Stimulated activated CD8-positive, alpha-beta memory T cell treated with anti-CD3 and anti-CD28 coated beads, Interleukin-2, amount 100 ng/mL, for 1 hour (primary cell): Measurements from ENCODE around the gene MCRIP2.
A peak's percentile ranks its signal among the peaks of the same experiment; 100 is the strongest.
"Not testable (repeated sequence)": the region's sequence is repeated elsewhere in the genome, so short reads cannot be mapped to it uniquely, and the experiment has no call there.

Experiments
- DNase-seq, 2 donors: peaks; one replicate each; pipeline ENCODE4 v3.0.0-alpha.2; 2020; ENCODE audit warnings: low read depth in 2 of 2

Gene MCRIP2

GRCh38 chr16:680967-681745, 39.5 kb downstream of the MCRIP2 start:
- DNase-seq: no peak

- no peak for DNase-seq
These were observed 40.3 kb downstream of the MCRIP2 start for GRCh38 chr16:681746-682427.

DNA sequence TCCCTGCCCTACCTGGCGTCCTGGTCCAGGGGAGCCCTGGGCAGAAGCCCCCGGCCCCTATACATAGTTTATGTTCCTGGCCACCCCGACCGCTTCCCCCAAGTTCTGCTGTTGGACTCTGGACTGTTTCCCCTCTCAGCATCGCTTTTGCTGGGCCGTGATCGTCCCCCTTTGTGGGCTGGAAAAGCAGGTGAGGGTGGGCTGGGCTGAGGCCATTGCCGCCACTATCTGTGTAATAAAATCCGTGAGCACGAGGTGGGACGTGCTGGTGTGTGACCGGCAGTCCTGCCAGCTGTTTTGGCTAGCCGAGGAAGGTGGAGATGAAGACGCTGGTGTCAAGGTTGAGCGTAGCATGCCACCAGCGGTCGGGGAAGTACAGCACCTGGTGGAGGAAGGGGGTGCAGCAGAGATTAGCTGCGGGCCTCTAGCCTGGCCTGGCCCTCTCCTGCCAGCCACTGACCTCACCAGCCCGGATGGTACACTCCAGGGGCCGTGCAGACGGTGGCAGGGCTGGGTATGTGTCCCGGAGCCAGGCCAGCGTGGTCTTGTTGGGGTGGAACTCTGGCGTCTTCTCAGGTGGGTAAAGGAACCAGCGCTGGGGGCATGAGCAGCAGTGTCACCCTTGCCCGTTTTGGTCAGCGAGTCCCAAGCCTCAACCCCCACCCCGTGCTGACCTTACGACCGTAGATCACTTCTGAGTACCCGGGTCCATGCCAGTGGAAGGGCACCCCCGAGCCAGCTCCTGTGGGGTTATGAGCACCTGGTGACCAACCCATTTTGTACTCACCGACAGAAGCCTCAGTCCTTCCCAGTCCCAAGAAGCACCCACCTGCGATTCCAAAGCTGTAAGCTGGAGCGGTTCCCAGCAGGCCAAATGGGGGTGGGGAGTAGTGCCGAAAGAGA, 41.1 kb downstream of the MCRIP2 start:
- DNase-seq: no peak

- no peak for DNase-seq
These were observed 41.9 kb downstream of the MCRIP2 start for GRCh38 chr16:683396-684070.

DNA sequence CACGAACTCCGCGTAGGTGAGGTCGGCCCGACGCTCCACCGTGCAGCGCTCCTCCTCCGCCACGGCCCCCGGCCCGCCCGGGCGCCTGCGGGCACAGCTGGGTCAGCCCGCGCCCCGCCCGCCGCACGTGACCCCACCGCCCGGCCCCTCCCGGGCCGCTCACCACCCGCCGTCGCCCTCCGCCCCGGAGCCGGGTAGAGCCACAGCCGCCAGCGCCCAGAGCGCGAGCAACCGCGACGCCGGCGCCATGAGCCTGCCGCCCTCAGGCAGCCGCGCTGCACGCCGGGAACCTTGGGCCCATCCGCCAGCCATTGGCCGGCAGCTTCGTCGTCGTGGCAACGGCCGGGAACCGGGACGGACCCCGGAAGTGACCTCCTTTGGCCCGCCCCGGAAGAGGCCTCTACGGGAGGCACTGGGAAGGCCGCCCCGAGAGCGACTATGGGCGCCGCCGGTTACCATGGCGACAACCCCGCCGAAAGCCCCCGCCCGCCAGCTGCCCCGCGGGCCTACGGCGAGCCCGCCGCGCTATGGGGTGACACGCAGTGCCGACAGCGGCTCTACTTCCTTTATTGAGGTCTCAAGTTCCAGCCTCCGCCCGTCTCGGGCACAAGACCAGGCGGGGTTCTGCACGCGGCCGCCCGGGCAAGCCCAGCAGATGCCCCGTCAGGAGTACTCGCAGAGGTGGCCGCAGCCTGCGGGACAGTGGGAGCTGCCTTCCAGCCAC, 42.6 kb downstream of the MCRIP2 start, which contains the start of gene JMJD8:
JMJD8 (minus strand) TSS at position 264 of the 724 bp plus-strand sequence; CDS start at position 249, 15 bp downstream.
- DNase-seq: peak; percentile 92

DNA sequence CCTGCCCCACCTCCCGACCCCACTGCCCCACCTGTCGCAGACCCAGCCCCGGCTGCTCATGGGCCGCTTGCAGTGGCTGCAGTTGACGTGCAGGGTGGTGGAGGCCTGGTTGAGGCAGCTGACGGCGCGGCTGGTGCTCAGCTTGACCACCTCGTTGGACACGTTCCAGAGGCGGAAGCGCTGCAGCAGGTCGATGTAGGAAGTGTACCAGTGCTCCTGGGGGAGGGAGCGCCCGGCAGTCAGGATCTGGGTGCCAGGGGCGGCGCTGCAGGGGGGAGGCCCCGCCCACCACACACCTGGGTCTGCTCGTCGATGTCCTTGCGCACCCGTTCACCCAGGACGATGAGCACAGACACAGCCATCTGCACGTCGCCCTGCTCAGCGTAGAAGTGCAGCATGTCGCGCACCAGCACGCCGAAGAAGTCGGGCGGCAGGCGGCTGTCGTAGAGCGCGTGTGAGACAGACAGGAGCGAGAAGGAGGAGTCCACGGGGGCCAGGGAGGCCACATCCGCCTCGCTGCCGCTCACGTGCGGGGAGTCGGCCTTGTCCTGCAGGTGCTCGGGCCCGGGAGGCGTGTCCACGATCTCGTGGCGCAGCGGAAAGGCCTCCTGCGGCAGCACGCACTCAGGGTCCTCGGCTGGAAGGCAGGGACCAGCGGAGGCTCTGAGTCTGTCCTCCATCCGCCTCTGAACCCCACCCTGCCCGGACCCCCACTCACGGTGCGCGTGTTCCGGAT, 43.5 kb downstream of the MCRIP2 start:
- no peak for DNase-seq

GRCh38 chr16:685967-686366, 44.3 kb downstream of the MCRIP2 start:
- DNase-seq: no peak

DNA sequence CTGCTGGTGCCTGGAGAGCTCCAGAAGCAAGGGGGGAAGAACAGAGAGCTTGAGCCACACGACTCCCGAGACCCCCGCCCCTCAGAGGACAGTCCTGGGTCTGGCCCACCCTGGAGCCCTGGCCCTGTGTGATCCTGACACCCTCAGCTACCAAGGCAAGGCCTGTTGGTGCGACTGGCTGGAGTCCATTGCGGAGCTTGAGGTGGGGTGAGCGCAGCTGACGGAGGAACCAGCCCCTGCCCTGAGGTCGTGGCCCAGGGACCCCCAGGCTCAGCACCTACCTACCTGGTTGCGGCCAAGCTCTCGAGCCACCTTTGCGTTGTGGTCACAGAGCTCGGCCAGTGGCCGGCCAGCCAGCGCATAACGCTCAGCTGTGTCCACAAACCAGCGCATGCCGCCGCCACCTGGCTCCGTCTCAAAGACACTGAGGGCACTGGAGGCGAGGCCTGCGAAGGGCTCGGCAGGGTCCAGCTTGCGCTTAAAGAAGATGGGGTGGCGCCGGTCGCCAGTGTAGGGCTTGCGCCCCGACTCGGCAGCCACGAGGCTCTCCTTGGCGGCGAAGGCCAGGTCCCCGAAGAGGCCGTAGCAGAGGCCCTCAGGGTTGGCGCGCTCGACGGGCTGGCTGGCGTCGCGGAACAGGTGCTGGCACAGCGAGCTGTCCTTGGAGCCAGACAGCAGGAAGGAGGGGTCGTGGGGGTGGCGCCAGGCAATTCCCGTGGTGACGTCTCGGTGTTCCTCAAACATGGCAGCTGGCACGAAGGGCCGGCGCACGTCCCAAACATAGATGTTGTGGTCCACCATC, 45.0 kb downstream of the MCRIP2 start:
- DNase-seq: no peak

DNA sequence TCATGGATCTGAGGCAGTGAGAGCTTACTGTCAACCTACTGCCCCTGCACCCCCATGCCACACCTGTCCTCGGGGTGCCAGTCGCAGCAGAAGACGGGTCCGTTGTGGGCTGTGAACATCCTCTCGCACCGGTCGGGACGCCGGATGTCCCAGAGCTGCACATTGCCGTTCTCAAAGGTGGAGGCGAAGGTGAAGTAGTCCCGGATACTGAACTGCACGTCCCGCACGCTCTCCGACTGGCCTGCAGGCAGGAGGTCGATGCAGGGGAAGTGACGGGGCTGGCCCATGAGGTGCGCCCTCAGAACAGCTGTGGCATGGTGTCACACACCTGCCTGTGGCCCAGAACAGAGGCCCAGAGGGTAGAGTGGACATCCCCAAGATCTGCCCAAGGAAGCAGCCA, 45.9 kb downstream of the MCRIP2 start:
- no peak for DNase-seq

DNA sequence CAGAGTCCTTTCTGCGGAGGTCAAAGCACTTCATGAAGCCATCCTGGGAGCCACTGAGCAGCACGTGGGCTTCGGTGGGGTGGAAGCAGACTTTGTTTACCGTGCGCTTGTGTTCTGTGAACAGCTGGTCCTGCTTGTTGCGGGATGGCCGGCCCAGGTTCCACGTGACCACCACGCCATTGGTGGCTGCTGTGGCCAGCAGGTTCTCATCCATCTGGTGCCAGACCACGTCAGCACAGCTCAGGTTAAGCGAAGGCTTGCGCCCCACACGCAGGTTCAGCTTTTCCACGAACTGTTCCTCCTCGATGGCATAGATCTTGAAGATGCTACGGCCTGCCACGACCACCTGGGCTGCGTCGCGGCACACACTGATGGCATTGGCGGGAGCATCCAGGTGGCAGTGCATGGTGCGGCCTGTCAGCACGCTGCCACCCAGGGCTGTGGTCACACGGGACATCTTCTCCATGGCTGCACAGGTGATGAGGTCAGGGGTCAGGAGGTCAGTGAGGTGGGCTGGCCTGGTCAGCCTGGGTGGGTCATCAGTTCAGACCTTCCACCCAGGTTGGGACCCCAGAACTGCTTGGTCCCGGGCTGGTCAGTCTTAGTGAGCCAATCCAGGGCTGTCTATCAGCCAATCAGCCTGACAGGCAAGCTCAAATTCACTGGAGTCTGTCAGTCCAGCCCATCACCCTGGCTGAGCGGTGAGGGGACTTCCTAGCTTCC, 47.7 kb downstream of the MCRIP2 start:
- DNase-seq: no peak

- DNase-seq: not testable (repeated sequence)
These were observed 49.6 kb downstream of the MCRIP2 start for GRCh38 chr16:691242-691641.

GRCh38 chr16:692356-693108, 50.9 kb downstream of the MCRIP2 start:
- DNase-seq: no peak

DNA sequence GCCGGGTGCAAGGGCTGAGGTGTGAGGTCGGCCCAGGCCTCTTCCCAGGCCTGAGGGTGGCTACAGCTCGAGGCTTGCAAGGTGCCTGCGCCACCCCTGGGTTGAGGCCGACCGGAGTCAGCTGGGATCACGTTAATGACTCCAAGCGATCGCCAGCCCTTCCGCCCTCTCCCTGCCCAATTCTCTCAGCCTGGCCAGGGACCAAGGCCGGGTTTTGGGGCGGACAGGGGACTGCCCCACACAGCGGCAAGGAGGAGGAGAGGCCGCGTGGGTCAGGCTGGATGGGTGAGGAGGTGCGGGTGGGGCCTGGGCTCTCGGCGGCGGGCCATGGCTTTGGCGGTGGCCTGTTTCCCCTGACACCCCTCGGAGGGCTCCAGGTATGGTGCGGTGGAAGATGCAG, 51.7 kb downstream of the MCRIP2 start:
- DNase-seq: no peak

DNA sequence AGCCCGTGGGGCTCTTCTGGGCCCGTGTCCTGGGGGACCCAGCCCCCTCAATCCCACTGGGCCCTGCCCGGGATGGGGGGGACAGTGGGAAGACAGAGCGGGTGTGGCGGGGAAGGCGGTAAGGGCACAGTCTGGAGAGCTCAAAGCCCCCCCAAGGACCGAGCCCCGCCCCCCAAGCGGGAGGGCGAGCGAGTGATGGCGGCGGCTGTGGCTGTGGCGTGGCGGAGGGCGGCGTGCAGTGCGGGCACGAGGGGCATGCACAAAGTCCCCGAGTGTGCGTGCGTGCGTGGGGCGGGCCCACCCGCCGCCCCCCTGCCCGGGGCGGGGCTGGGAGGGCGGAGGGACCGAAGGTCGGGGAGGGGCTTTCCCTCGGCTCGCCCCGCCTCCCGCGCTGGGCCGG, 52.1 kb downstream of the MCRIP2 start:
- no peak for DNase-seq

DNA sequence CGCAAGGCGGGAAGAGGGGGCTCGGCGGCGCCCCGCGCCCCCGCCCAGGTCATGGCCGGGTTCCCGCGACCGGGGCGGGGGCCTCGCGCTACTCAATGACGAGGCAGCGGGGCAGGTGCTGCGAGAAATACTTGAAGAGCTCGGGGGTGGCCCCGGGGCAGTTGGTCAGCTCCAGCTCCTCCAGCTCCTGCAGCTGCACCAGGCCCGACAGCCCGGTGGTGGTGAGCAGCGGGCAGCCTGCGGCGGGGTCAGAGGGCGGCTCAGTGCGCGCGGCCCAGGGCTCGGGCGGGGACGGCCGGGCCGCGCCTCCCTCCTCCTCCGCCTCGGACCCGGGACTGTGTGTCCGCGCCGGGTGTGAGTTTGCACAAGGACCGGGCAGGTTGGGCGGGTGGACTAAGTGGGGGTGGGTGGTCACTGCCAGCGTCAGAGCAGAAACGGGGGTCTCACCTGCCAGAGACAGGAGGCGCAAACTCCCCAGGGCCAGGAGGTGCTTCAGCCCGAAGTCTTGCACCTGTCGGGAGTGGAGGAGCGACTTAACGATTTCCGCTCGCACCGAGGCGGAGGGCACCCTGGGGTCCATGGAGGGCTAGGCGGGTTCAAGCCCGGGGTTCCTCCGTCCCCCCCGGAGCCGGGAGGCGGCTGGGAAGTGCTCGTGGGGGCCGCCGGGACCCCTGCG, 52.7 kb downstream of the MCRIP2 start:
- DNase-seq: no peak

- DNase-seq: no peak
These were observed 53.3 kb downstream of the MCRIP2 start for GRCh38 chr16:694863-695354.
